ENCODE results near the gene HOXD8.

HOXD8 gene

DNA sequence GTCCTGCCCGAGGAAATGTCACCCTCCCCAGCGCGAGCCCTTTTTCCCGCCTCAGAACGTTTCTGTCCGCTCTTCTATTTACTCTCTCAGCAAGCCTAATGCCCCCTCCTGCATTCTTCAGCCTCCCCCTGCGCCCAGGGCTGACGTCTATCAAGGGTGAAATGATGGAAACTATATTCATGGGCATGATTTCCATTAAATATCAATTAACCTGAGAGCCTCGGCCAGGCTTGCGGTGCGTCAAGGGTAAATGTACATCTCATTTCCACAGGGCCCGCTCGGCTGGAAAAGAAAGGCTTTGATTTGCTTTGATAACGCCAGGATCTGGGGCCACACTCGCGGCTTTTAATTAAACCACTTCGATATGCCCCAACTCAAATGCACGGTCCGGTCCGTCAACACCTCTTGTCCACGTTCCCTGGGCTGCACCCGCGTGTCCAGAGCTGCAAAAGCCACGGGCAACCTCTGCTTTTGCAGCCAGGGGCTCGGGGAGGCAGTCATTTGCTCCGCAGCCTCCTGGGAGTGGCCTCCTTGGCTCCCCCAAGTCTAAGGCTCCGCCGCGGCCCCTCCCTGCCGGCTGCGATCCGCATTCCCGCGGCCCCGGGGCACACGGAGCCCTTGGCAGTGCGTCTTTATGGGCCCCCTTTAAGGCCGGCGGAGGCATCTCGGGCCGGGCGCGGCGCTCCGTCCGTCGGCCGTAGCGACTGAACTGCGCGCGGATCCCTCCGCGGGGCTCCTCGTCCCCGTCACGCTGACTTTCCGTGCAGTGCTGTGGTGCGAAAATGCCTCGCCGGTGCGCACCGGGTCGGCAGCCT, at the start of gene HOXD8:
Gene HOXD8 (plus strand): TSS at position 724 of the 815 bp plus-strand sequence. CDS start 662 bp downstream, outside the sequence.
- DNase-seq, result no peak

DNA sequence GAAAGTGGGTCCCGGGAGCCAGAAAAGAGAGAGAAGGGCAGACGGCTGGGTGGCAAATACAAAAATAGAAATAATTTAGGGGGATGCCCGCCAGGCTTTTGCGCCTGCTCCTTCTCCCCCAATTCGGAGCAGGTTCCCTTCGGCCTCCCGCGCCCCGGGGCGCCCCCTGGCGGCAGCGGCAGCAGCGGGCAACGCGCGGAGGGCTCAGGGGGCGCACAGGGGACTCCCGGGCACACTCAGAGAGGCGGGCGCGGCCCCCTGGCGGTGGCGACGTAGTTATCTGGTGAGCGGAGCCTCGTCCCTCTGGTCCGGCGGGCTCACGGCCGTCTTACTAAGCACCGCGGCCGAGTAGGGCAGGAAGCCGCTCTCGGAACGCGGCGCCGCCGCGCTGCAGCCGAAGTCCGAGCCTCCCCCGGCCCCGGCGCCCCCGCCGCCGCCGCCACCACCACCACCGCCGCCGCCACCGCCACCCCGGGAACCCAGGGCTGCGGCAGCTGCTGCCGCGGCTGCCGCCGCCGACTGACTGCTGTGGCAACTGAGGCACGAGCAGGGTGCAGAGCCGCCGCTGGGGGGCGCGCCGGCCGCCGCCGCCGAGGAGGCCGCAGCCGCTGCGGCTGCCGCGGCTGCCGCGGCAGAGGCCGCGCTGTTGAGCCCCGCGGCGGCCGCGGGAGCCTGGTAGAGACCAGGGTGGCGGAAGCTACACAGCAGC, 49.5 kb upstream of the HOXD8 start:
- no peak for DNase-seq

DNA sequence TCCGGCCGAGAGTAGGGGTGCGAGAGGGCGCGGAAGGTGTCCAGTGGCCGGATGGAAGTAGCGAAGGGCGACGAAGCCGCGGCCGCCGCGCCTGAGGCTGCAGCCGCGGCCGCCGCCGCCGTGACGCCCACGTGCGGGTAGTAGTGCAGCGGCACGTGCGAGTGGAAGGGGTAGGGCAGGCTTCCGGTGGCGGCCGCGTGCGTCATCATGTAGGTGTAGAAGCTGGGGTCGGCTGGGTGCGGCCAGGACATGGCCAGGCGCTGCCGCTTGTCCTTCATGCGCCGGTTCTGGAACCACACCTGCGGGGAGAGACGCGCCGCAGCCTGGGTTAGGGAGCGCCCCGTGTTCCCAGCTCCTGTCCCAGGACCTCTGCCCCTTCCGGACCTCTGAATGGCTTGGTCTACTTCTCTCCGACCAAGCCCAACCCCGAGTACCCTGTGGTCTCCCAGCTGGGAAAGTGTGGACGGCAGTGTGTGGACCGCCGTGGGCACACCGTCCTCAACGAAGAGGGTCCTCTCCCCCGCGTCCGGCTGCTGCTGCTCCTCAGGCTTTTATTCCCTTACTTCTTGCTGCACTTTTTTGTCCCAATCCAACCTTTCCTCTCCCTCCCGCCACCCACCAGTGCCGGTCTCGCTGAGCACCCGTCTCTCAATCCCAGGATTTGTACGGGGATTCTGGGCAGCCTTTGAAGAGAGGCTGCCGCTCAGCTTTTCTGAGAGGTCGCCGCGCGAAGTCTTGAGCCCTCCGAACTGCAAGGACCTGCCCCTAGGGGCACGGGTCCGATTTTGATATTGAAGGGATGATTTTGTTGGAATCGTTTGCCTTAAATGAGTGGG, 48.7 kb upstream of the HOXD8 start:
- DNase-seq, result no peak

DNA sequence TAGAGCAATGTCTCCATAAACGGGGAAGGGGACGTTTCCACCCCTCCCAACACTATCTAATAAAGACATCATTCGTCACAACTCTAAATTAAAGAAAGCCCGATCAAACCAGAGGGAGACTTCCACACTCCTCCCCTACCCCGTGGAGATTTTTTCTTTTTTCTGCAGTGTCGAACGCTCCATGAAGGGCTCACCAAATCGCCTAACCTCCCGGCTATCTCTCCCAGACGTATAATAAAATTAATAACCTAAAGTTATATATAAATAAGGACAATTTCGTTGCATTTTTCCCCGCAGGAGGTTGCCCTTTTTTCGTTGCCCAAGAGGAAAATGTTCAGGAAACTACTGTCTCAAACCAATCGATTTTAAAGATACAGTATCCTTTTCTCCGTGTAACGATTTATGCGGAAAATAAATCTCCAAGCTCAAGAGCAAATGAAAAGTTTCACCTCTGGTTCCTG, 48.1 kb upstream of the HOXD8 start:
- DNase-seq, result no peak

DNA sequence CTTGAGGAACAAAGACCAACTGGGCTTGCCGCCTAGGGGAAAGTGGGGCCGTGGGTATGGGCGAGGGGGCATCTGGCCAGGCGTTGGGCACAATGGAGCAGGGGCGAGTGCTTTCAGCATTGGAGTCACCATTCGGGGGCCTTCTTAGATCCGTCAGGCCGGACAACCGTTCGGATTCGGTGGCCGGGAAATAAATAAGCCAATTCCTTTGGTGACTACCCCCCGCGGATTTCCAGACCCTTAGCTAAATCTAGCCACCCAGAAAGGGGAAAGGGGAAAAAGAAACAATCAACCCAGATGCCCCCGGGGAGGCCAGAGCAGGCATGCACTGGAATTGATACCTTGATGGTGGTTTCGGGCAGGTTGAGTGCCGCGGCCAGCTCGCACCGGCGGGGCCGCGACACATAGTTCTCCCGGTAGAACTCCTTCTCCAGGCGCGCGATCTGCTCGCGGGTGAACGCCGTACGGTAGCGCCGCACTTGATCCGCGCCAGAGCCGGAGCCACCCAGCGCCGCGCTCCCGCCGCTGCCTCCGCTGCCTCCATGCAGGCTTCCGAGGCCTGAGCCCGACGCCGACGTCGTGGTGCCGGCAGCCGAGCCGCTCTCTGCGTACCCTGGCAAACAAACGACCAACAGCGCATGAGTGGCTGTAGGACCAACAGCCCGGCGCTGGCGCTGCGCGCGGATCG, 47.5 kb upstream of the HOXD8 start:
- DNase-seq, result no peak

DNA sequence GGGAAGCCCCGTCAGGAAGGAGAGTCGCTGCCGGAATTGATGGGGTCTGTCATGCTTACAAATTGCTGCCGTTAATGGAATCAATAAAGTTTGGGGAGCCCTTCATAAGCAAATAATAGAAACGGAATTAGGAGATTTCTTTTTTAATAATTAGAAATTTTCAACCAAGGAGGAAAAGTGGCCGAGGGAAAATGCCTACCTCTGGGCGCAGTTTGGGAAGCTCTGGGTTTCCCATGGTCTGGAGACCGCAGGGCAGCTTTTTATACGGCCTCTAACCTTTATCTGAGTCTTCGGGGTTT, 47.0 kb upstream of the HOXD8 start:
- DNase-seq, result no peak

DNA sequence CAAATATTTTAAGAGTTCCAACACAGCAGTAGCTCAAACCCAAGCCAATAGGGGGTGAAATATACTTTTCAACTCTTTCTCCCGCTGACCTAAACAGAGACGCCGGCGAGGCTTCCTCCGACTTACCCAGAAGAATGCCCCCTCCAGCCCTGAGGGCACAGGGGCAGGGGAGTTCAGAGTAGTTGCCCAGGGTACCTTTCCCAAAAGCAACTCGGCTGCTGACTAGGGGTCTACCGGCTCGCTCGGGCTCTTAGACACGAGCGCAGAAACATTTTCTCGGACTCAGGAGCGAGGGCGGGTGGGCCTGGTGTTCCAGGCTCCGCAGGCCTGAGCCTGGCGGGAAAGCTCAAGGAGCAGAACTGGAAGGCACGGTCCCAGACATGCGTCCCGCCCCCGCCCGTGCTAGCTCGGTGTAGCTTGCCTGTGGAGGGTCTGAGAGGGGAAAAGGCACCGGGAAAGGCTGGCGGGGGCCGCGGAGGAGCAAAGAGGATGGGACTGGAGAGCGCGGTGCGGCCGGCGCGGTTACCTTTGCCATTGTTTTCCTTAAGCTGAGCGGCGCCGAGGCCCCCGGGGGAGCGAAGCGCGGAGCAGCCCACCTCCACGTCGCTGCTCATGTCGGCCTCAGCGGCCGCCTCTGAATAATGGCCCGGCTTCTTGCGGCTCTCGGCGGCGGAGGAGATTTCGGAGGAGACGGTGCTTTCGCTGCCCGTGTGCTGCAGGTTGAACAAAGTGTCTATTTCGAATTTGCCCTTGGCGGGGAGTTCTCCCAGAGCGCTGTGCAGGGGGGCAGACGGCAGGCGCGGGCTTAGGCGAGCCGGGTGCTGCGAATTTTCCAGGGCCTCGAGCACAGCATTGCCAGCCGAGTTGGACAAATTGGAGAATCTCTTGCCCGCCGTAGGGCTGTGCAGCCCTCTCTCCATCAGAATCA, 46.4 kb upstream of the HOXD8 start:
- no peak for DNase-seq

DNA sequence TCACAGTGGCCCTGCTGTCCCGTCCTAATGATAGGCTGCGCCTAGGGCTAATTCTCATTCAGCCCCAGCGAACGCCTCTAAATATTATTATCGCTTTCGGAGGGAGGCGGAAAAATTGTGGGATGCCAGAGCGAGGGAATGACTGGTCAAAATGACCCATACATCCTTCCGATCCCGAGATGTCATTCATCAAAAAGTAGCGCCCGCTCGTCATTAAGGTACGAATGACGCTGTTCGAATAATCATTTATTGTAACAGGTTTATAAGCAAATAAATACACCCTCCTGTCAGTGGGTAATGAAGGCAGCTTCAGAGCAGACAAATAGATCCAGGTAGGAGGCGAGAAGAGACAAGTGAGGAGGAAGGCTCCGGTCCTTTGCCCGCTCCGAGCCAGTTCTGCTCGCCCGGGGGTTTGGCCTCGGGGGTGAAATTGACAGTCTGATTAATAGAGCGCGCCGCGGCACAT, 45.7 kb upstream of the HOXD8 start, which contains the start of gene EVX2:
Gene EVX2 (minus strand): TSS at position 167 of the 466 bp plus-strand sequence. CDS start 186 bp downstream, outside the sequence.
- DNase-seq, result no peak

DNA sequence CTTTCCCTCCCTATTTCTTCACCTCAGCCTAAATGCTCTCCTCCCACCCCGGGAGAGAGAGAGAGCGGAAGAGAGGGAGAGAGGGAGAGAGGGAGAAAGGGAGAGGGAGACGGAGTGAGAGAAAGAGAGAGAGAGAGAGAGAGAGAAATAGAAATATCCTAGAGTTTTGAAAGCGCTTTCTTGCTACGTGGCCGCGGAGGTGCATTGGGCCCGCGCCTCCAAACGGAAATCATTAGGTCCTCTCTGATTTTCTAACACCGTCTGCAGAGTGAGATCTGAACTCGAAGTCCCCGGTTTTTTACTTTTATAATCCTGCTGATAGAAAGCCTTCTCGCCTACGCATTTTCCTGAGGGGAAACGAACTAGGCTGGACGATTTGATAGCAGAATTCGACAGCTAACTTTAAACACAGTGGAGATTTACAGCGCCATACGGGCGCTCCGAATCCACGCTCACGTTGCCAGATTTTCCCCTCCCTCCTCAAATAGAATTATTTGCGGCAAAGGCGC, 44.8 kb upstream of the HOXD8 start:
- DNase-seq, result no peak

DNA sequence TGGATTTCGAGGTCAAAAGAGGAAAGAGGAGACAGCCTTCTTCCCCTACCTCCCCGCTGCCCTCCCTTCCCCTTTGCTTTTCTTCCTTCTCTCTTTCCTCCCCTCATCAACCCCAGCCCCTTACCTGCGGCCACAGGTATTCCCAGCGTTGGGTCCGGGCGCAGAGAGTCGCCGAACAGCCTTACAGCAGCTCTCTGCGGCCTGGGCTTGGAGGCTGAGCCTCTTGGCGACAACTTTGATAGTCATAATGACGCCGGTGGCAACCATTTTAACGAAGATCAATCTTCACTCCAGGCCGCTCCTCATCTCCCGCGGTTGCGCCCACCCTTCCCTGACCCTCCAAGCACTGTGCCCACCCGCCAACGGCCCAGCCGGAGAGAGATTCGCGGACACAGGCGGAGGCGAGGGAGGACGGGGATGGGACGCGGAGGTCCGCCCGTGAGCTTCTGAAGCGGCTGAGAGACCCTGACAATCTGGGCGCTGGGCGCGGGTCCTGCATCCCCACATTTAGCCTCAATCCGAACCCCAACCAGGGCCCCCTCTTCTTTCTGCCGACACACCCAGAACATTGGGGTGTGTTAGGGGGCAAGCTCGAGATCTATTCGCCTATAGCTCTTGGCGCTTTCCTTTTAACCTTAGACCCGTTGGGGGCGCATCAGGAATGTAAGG, 44.3 kb upstream of the HOXD8 start:
- no peak for DNase-seq

DNA sequence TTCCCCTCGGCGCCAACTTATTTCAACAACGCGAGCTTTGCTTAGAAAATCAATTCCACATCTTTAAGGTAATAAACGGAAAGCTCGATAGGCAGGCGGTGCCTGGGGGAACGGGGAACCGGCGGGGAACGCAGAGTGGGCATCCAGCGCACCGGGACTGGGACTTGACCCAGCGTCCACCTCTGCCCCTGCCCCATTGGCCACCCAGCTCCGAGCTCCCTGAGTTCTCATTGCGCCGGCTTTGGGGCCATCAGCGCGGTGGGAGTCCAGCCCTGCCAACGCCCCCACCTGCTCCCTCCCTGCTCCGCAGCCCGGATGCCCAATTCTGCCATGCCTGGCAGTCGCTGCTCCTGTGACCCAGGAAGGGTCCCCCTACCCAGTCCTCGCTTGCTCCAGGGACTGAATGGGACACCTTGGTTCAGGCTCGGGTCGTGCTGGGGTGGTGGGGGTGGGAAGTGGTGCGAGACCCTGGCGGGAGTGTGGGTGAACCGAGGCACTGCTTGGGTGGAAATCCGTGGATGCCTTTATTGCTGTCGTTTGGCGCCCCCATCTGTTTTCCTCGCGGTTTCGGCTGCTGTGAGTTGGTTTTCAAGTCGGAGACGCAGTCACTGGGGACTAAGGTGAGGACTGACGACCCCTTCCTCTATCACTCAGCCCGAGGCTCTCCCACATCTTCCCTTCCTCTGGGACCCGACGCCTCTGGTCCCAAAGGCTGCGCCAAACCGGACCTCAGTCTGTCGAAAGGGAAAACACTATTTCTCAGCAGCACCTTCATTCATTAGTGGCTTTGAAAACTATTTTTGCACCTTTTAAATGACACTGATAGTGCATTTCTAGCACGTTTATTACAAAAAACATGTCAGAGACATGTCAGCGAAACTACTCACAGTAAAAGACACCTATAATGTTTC, 43.4 kb upstream of the HOXD8 start:
- no peak for DNase-seq

DNA sequence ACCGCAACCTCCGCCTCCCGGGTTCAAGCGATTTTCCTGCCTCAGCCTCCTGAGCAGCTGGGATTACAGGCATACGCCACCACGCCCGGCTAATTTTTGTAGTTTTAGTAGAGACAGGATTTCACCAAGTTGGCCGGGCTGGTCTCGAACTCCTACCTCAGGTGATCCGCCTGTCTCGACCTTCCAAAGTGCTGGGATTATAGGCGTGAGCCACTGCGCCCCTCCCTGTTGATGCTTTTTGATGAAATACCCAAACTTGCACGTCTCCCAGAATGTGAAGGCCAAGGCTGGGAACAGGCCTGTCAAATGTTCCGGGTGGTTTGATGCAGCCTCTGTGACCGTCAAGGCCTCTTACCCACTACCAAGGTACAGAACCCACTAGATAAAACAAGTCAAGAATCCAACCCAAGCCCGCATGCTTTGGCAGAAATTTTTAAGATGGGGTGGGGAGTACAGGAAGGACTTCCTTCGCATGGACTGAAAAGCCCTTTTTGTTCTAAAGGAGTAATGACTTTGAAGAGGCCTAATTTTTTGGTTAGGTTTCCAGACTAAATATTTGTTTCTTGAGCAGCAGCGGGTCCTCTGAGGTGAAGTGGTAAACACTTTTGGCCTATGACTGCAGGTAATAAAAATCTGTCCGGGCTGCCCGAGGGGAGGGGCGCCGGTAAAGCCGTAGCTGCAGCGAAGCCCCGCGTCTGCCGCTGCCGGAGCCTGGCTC, 42.0 kb upstream of the HOXD8 start:
- no peak for DNase-seq

DNA sequence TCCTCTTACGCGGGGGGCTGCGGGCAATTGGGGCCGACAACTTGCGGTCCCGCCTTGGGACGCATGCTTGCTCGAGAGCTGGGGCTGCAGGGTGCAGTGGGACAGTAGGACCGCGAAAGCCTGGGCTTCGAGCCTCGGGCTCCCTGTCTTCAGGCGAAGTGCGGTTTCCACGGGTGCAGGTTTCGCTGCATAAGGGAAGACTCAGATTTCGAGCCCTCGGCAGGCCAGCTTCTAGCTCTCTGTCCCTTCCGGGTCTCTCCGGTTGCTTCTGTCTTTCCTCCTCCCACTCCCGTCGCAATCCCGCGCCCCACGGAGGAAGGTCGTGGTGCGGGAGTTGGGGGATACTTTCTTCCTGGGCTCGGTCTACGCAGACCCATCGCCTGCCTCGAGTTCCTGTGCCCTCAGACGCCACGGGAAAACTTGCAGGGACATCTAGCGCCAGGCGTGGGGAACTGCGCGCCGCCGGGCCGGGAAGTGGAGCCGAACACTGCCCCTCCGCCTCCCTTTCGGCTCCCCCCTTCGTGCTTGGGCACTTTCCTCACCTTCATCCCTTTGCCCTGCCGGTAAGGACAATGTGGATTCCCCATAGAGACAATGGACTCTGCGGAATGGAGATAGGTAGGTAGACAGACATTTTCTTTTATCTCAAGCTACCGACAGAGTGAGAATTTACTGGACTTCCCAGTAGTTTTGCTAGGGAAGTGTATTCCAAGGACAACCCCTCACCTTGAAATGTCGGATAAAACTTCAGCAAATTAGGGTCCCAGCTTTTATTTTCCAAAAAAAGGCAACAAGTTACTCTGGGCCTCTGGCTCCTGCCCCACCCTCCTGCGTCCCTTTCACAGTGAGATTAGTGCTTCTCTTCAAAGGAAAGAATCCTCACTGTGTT, 41.2 kb upstream of the HOXD8 start:
- DNase-seq, result no peak

DNA sequence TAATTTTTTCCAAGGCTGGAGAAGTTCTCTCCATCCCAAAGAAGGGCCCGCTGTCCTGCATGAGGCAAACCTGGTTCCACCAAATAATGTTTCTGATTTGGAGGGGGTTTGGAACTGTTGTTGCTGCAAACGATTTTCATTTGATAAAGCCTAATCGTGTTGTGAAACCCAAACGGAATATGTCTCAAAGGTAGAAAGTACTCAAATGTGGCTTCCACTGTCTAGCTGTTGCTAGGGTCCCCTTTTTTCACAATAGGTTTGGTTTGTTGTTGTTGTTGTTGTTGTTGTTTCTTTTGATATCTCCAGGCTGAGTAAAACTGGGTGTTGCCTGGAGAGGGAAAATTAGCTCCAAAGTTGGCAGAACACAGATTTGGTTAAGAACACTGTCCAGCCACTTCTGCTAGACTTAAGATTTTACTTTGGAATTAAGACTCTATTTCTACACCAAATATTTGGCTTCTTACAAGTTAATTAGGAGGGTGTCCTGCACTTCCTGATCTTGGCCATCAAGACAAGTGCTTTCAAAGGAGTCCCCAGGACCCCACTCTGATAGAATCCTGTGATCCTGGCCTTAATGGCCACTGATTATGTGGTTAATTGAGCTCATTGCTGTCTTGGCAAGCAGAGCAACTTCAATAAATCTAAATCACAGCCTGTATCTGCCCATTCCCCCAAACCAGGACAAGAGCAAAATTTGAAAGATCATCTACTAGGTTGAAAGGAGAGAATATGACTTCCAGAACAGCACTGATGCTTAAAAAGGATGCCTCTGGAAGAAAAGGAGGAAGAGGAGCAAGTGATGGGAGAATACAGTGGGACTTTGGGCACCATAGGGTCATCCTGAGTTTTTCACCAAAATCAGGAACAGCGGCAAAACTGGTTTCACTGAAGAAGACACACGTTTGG, 40.3 kb upstream of the HOXD8 start:
- DNase-seq, result no peak

DNA sequence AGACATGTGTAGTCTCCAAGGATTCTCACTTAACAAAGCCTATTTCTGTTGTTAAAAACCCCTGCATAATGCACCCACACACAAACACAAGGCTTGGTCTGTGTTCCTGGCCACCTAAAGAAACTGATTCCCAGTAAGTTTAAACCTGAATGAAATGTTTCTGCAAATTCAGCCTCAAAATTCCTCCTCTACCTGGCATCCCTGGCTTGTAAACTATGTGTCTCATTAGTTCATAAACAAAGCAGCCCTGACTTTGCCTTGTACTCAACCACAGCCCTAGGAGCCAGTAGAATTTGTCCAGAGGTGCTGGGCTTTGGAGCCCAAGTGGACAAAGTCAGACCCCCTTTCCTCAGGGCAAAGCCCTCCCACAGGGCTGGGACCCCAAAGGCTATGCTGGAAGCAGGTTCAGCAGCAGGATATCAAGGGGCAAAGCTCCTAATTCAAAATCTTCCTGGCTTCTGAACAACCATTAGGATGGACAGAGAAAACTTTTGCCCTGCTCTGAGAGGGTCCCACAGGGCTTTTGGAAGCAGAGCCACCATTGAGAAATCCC, 39.6 kb upstream of the HOXD8 start:
- DNase-seq, result no peak

DNA sequence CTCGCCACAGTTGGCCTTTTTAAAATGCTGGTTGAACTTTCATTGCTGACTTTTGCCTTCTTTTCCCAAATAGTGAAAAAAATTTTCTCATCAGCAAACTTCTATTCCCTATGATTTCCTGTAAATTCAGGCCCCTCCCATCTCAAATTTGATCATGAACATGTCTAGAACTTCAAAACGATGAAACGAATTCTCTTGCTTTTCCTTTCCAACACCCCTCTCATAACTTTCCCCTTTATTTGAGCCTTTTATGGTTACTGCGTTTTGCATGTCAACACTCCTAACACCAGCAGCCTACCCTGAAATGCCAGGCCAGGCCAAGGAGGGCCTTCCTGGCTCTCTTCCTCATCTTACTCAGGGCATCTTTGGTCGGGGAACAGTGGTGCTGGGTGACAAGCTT, 38.6 kb upstream of the HOXD8 start:
- no peak for DNase-seq
